Measurements from ENCODE around the gene AHNAK2. TPM values are rescaled to one million over a fixed set of nuclear protein-coding genes. Genes with fewer than 3 reads are reported as not detected.

AHNAK2 gene
- total and polyA plus RNA-seq, 3 experiments from 2014 or later, result 0.04 TPM; not detected in 2

DNA sequence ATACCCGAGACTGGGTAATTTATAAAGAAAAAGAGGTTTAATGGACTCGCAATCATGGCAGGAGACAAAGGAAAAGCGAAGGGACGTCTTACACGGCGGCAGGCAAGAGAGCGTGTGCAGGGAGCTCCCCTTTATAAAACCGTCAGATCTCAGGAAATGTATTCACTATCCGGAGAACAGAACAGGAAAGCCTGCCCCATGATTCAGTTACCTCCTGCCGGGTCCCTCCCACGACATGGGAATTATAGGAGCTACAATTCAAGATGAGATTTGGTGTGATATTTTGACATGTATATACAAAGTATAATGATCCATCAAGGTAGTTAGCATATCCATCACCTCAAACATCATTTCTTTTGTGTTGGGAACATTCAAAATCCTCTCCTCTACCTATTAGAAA is 45.0 kb upstream of the AHNAK2 start:
- no peaks in the 10 kb centered on the region for H3K9me3 ChIP-seq (ENCODE audit: low read length)
- peaks cover 47 to 68% (median 57%) of the 10 kb centered on the region in 3 donors for H3K4me1 Mint-ChIP-seq
- POLR2A ChIA-PET, result no interaction called here
- no peaks in the 10 kb centered on the region for H3K36me3 ChIP-seq (ENCODE audit: insufficient read depth, low read length)
- H3K4me3 Mint-ChIP-seq, result peak overlapping the region in 4 of 7 donors; percentile 1 to 60 (median 10)
- H3K27me3 ChIP-seq (ENCODE audit: insufficient read depth, low read length, poor library complexity, severe bottlenecking), result no peaks in the 10 kb centered on the region
- CTCF ChIA-PET, result interaction anchor here (1.7 kb wide), 1 partner anchor 22 kb away, joined by 8 read pairs; no protein-coding TSS in a partner anchor
- no peaks in the 10 kb centered on the region for H3K27me3 Mint-ChIP-seq
- peak overlapping the region; percentile 29 to 96 (median 88) for H3K27ac Mint-ChIP-seq
- no peak overlapping the region for H3K4me3 ChIP-seq (ENCODE audit: low read length)
- no peak for DNase-seq
- peaks cover 0 to 12% (median 0%) of the 10 kb centered on the region in 3 donors for H3K36me3 Mint-ChIP-seq
- H3K9me3 Mint-ChIP-seq, result no peaks in the 10 kb centered on the region
- H3K4me1 ChIP-seq (ENCODE audit: insufficient read depth, low read length), result peaks cover 47% of the 10 kb centered on the region
- H3K27ac ChIP-seq (ENCODE audit: low read depth, low read length), result no peak overlapping the region

DNA sequence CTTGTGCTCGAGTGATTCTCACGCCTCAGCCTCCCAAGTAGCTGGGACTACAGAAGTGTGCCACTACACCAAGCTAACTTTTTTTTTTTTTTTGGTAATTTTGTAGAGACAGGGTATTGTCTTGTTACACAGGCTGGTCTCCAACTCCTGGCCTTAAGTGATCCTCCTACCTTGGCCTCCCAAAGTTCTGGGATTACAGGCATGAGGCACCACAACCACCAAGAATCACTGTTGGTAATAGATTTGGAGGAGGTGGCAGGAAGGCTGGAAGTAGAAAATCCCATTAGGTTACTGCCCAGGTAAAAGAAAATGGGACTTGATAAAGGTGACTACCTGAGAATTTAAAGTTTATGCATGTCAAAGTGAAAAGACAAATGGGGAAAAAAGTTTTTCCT is 44.1 kb upstream of the AHNAK2 start:
- POLR2A ChIA-PET, result interaction anchor here (4.4 kb wide), 1 partner anchor 10 kb away, joined by 18 read pairs; no protein-coding TSS in a partner anchor
- no peak overlapping the region for H3K4me3 ChIP-seq (ENCODE audit: low read length)
- DNase-seq, result no peak
- peaks cover 51% of the 10 kb centered on the region for H3K4me1 ChIP-seq (ENCODE audit: insufficient read depth, low read length)
- no peak overlapping the region for H3K27ac ChIP-seq (ENCODE audit: low read depth, low read length)
- H3K36me3 ChIP-seq (ENCODE audit: insufficient read depth, low read length), result no peaks in the 10 kb centered on the region
- Mint-ChIP-seq H3K27me3 (no peaks in the 10 kb centered on the region), H3K27ac (peak overlapping the region in 4 of 8 donors; percentile 93 to 95 (median 94)), H3K9me3 (no peaks in the 10 kb centered on the region), H3K36me3 (peaks cover 0 to 15% (median 0%) of the 10 kb centered on the region in 3 donors), H3K4me3 (peak overlapping the region in 6 of 7 donors; percentile 86 to 93 (median 88)), H3K4me1 (peaks cover 51 to 75% (median 63%) of the 10 kb centered on the region in 3 donors)
- CTCF ChIA-PET, result interaction anchor here (0.6 to 1.8 kb wide), 4 partner anchors 11 to 23 kb away, joined by 3 to 8 read pairs (median 4); no protein-coding TSS in a partner anchor
- no peaks in the 10 kb centered on the region for H3K9me3 ChIP-seq (ENCODE audit: low read length)
- no peaks in the 10 kb centered on the region for H3K27me3 ChIP-seq (ENCODE audit: insufficient read depth, low read length, poor library complexity, severe bottlenecking)

DNA sequence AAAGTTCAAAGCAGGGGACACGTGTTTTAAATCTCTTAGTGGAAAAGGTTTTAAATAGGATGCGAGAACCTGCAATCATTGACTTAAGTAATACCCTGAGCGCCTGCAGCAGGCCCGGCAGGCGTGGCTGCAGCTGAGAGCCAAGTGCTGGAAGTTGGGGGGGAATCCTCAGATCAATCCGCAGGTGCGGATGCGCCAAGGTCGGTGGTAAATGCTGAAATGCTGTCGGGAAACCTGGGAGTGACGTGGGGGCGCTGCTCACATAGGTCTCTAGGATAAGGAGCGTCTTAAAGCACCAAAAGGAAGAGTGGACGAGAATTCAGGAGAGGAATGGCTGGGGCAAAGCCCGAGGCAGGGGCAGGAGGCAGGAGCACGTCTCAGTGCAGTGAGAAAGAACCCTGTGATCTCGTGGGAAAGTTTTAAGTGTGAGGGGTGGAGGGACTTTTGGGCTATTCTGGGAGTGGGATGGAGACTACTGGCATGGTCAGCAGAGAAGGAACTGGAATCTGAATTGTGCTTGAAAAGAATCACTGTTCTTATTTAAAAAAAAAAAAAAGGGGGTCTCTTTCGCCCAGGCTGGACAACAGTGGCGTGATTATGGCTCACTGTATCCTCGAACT is 43.6 kb upstream of the AHNAK2 start:
- no peaks in the 10 kb centered on the region for H3K9me3 Mint-ChIP-seq
- Histone ChIP-seq H3K27ac (ENCODE audit: low read depth, low read length) (peak overlapping the region; percentile 60), H3K36me3 (ENCODE audit: insufficient read depth, low read length) (no peaks in the 10 kb centered on the region), H3K9me3 (ENCODE audit: low read length) (no peaks in the 10 kb centered on the region), H3K4me3 (ENCODE audit: low read length) (peak overlapping the region; percentile 58), H3K4me1 (ENCODE audit: insufficient read depth, low read length) (peaks cover 51% of the 10 kb centered on the region), H3K27me3 (ENCODE audit: insufficient read depth, low read length, poor library complexity, severe bottlenecking) (no peaks in the 10 kb centered on the region)
- H3K36me3 Mint-ChIP-seq, result peaks cover 0 to 15% (median 0%) of the 10 kb centered on the region in 3 donors
- peak overlapping the region; percentile 86 to 96 (median 89) for H3K4me3 Mint-ChIP-seq
- ChIA-PET POLR2A (interaction anchor here (1.3 to 4.4 kb wide), 4 partner anchors 11 to 43 kb away, joined by 6 to 20 read pairs (median 16); partner anchors contain the start of genes CLBA1 and GPR132), CTCF (interaction anchor here (0.6 to 1.8 kb wide), 4 partner anchors 10 to 24 kb away, joined by 3 to 8 read pairs (median 4); no protein-coding TSS in a partner anchor)
- H3K4me1 Mint-ChIP-seq, result peaks cover 53 to 75% (median 65%) of the 10 kb centered on the region in 3 donors
- H3K27me3 Mint-ChIP-seq, result peaks cover 0 to 3% of the 10 kb centered on the region in 2 donors
- H3K27ac Mint-ChIP-seq, result peak overlapping the region; percentile 88 to 96 (median 94)
- DNase-seq, result peak in 2 of 5 donors; percentile 24 to 55

- peak; percentile 96 to 98 (median 97) for DNase-seq
- H3K9me3 Mint-ChIP-seq, result no peaks in the 10 kb centered on the region
- peaks cover 49% of the 10 kb centered on the region for H3K4me1 ChIP-seq (ENCODE audit: insufficient read depth, low read length)
- peaks cover 57 to 78% (median 68%) of the 10 kb centered on the region in 3 donors for H3K4me1 Mint-ChIP-seq
- H3K36me3 ChIP-seq (ENCODE audit: insufficient read depth, low read length), result no peaks in the 10 kb centered on the region
- H3K27ac ChIP-seq (ENCODE audit: low read depth, low read length), result peak within 1 kb of the TSS; percentile 86
- peak within 1 kb of the TSS; percentile 86 to 96 (median 93) for H3K4me3 Mint-ChIP-seq
- H3K27ac Mint-ChIP-seq, result peak within 1 kb of the TSS; percentile 90 to 99 (median 96)
- peak within 1 kb of the TSS; percentile 69 for H3K4me3 ChIP-seq (ENCODE audit: low read length)
- H3K27me3 ChIP-seq (ENCODE audit: insufficient read depth, low read length, poor library complexity, severe bottlenecking), result no peaks in the 10 kb centered on the region
- peaks cover 0 to 3% of the 10 kb centered on the region in 2 donors for H3K27me3 Mint-ChIP-seq
- POLR2A ChIA-PET, result interaction anchor here (0.9 to 4.4 kb wide), 6 partner anchors 11 to 280 kb away, joined by 4 to 20 read pairs (median 10); partner anchors contain the start of genes BRF1, CLBA1 and GPR132
- H3K36me3 Mint-ChIP-seq, result peaks cover 0 to 20% (median 4%) of the 10 kb centered on the region in 3 donors
- no peaks in the 10 kb centered on the region for H3K9me3 ChIP-seq (ENCODE audit: low read length)
- CTCF ChIA-PET, result interaction anchor here (1.0 to 4.1 kb wide), 7 partner anchors 9 to 45 kb away, joined by 4 to 47 read pairs (median 4); no protein-coding TSS in a partner anchor
Observed at GRCh38 chr14:105020815-105021655, 42.9 kb upstream of the AHNAK2 start, which contains the start of gene CDCA4. Gene CDCA4, minus strand, starts transcription at chr14:105021083. Its CDS starts 9,154 bp downstream, at chr14:105011929.

DNA sequence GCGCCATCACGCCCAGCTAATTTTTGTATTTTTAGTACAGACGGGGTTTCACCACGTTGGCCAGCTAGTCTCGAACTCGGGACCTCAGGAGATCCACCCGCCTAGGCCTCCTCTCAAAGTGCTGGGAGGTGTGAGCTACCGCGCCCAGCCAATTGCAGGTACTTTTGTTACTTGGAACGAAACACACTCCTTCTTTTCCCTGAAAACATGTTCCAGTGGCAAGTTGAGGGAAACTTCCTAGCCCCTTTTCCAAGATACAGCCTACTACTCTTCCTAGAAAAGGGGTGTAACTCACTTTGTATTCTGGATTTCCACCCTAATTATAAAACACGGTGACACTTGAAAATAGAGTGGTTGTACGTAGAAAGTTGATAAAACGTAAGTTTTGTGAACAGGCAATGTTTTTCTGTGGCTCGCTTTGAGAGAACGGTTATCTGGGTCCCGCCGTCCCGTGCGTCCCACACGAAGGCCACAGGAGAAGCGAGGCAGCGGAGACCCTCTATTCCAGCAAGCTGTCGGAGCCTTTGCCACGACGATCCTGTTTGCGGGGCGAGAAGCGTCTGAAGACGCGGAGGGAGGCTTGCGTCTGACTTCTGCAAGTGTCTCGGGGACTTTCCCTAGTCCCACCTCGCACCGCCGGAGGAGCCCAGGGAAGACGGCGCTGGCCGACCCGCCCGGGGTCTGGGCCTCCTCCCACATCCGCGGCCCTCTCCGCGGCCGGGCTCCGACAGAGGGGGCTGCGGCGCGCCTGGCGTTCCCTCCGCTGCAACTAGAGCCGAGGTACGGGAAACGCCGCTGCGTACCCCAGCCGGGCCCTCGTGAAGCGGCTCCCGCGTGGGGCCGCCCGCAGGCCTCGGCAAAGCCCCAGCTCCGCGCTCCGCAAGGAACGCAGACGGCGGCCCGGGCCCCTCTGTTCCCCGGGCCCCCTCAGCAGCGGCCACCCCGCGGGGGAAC is 42.0 kb upstream of the AHNAK2 start:
- Histone ChIP-seq H3K27ac (ENCODE audit: low read depth, low read length) (peak overlapping the region; percentile 86), H3K4me3 (ENCODE audit: low read length) (peak overlapping the region; percentile 69), H3K27me3 (ENCODE audit: insufficient read depth, low read length, poor library complexity, severe bottlenecking) (no peaks in the 10 kb centered on the region), H3K36me3 (ENCODE audit: insufficient read depth, low read length) (no peaks in the 10 kb centered on the region), H3K4me1 (ENCODE audit: insufficient read depth, low read length) (peaks cover 51% of the 10 kb centered on the region), H3K9me3 (ENCODE audit: low read length) (no peaks in the 10 kb centered on the region)
- peaks cover 0 to 24% (median 4%) of the 10 kb centered on the region in 3 donors for H3K36me3 Mint-ChIP-seq
- ChIA-PET POLR2A (interaction anchor here (0.9 to 4.4 kb wide), 7 partner anchors 12 to 281 kb away, joined by 3 to 20 read pairs (median 6); partner anchors contain the start of genes BRF1, CLBA1 and GPR132), CTCF (interaction anchor here (1.0 to 4.1 kb wide), 8 partner anchors 9 to 44 kb away, joined by 3 to 47 read pairs (median 4); no protein-coding TSS in a partner anchor)
- H3K9me3 Mint-ChIP-seq, result no peaks in the 10 kb centered on the region
- H3K27me3 Mint-ChIP-seq, result peaks cover 0 to 3% of the 10 kb centered on the region in 2 donors
- H3K4me1 Mint-ChIP-seq, result peaks cover 60 to 78% (median 69%) of the 10 kb centered on the region in 3 donors
- peak overlapping the region; percentile 86 to 95 (median 93) for H3K4me3 Mint-ChIP-seq
- peak; percentile 61 to 80 (median 71) for DNase-seq
- H3K27ac Mint-ChIP-seq, result peak overlapping the region; percentile 90 to 99 (median 96)

GRCh38 chr14:105018414-105018813 is 40.2 kb upstream of the AHNAK2 start:
- no peaks in the 10 kb centered on the region for H3K9me3 ChIP-seq (ENCODE audit: low read length)
- H3K4me3 ChIP-seq (ENCODE audit: low read length), result no peak overlapping the region
- H3K27ac Mint-ChIP-seq, result peak overlapping the region; percentile 51 to 98 (median 92)
- no peak overlapping the region for H3K27ac ChIP-seq (ENCODE audit: low read depth, low read length)
- no peaks in the 10 kb centered on the region for H3K9me3 Mint-ChIP-seq
- peaks cover 56% of the 10 kb centered on the region for H3K4me1 ChIP-seq (ENCODE audit: insufficient read depth, low read length)
- CTCF ChIA-PET, result interaction anchor here (0.7 to 4.1 kb wide), 9 partner anchors 10 to 72 kb away, joined by 3 to 47 read pairs (median 3); partner anchors contain the start of gene GPR132
- POLR2A ChIA-PET, result interaction anchor here (0.6 to 4.4 kb wide), 4 partner anchors 14 to 397 kb away, joined by 3 to 20 read pairs (median 12); partner anchors contain the start of gene CLBA1
- H3K4me1 Mint-ChIP-seq, result peaks cover 70 to 80% (median 74%) of the 10 kb centered on the region in 3 donors
- peaks cover 0 to 25% (median 4%) of the 10 kb centered on the region in 3 donors for H3K36me3 Mint-ChIP-seq
- DNase-seq, result peak in 1 of 5 donors; percentile 16
- peaks cover 0 to 3% of the 10 kb centered on the region in 2 donors for H3K27me3 Mint-ChIP-seq
- no peaks in the 10 kb centered on the region for H3K36me3 ChIP-seq (ENCODE audit: insufficient read depth, low read length)
- H3K27me3 ChIP-seq (ENCODE audit: insufficient read depth, low read length, poor library complexity, severe bottlenecking), result no peaks in the 10 kb centered on the region
- peak overlapping the region; percentile 86 to 95 (median 93) for H3K4me3 Mint-ChIP-seq
